Regular cardiac myocyte (primary cell): Measurements from ENCODE around the gene KRTAP20-1. TPM values are rescaled to one million over a fixed set of nuclear protein-coding genes. Genes with fewer than 3 reads are reported as not detected.

Source experiments
- total RNA-seq: library from RNA; depleted of rRNA; stranded (reverse); fragments of >200 nt; gene quantifications from 2 replicates; pipeline ENCODE4 v1.2.3, GENCODE V29; 2014

Gene KRTAP20-1
- not detected in 2 replicates for total RNA-seq

GRCh38 chr21:30616125-30616524, at the start of gene KRTAP20-1:
KRTAP20-1 (plus strand) TSS chr21:30616425; CDS start chr21:30616455, 30 bp downstream.

GRCh38 chr21:30590297-30590696, 25.9 kb upstream of the KRTAP20-1 start, which contains the start of gene KRTAP22-2:
KRTAP22-2 (minus strand) TSS chr21:30590397.

GRCh38 chr21:30592140-30592539, 24.1 kb upstream of the KRTAP20-1 start, which contains the start of gene KRTAP6-3:
KRTAP6-3 (plus strand) TSS chr21:30592440; CDS start chr21:30592446, 6 bp downstream.

GRCh38 chr21:30598802-30599201, 17.4 kb upstream of the KRTAP20-1 start, which contains the start of gene KRTAP6-2:
KRTAP6-2 (minus strand) TSS chr21:30598902; CDS start chr21:30598874, 28 bp downstream.

GRCh38 chr21:30600787-30601186, 15.4 kb upstream of the KRTAP20-1 start, which contains the start of gene KRTAP22-1:
KRTAP22-1 (plus strand) TSS chr21:30601087.

GRCh38 chr21:30613836-30614235, 2.4 kb upstream of the KRTAP20-1 start, which contains the start of gene KRTAP6-1:
KRTAP6-1 (minus strand) TSS chr21:30613930; CDS start chr21:30613904, 26 bp downstream.

GRCh38 chr21:30620522-30620921, 4.3 kb downstream of the KRTAP20-1 start, which contains the start of gene KRTAP20-4:
KRTAP20-4 (plus strand) TSS chr21:30620627.

GRCh38 chr21:30634906-30635305, 18.7 kb downstream of the KRTAP20-1 start, which contains the start of gene KRTAP20-2:
KRTAP20-2 (plus strand) TSS chr21:30635206; CDS start chr21:30635264, 58 bp downstream.

GRCh38 chr21:30642564-30642963, 26.3 kb downstream of the KRTAP20-1 start, which contains the start of gene KRTAP20-3:
KRTAP20-3 (plus strand) TSS chr21:30642864.

Other genes with a start within 250 kb of the KRTAP20-1 start
- gene KRTAP13-2, start 244.2 kb upstream of the KRTAP20-1 start, total RNA-seq, result not detected in 2 replicates
- gene KRTAP13-1, start 220.4 kb upstream of the KRTAP20-1 start, total RNA-seq, result not detected in 2 replicates
- not detected in 2 replicates for gene KRTAP13-3, start 190.5 kb upstream of the KRTAP20-1 start, total RNA-seq
- not detected in 2 replicates for gene KRTAP13-4, start 186.2 kb upstream of the KRTAP20-1 start, total RNA-seq
- gene KRTAP15-1, start 176.2 kb upstream of the KRTAP20-1 start, total RNA-seq, result not detected in 2 replicates
- not detected in 2 replicates for gene KRTAP19-1, start 136.1 kb upstream of the KRTAP20-1 start, total RNA-seq
- not detected in 2 replicates for gene KRTAP19-2, start 129.0 kb upstream of the KRTAP20-1 start, total RNA-seq
- not detected in 2 replicates for gene KRTAP19-3, start 124.4 kb upstream of the KRTAP20-1 start, total RNA-seq
- gene KRTAP19-4, start 119.3 kb upstream of the KRTAP20-1 start, total RNA-seq, result not detected in 2 replicates
- not detected in 2 replicates for gene KRTAP19-5, start 114.3 kb upstream of the KRTAP20-1 start, total RNA-seq
- gene KRTAP19-6, start 74.6 kb upstream of the KRTAP20-1 start, total RNA-seq, result not detected in 2 replicates
- gene KRTAP19-7, start 55.1 kb upstream of the KRTAP20-1 start, total RNA-seq, result not detected in 2 replicates
- not detected in 2 replicates for gene KRTAP22-2, start 26.0 kb upstream of the KRTAP20-1 start, total RNA-seq
- gene KRTAP6-3, start 24.0 kb upstream of the KRTAP20-1 start, total RNA-seq, result not detected in 2 replicates
- not detected in 2 replicates for gene KRTAP6-2, start 17.5 kb upstream of the KRTAP20-1 start, total RNA-seq
- gene KRTAP22-1, start 15.3 kb upstream of the KRTAP20-1 start, total RNA-seq, result not detected in 2 replicates
- gene KRTAP6-1, start 2.5 kb upstream of the KRTAP20-1 start, total RNA-seq, result not detected in 2 replicates
- not detected in 2 replicates for gene KRTAP20-4, start 4.2 kb downstream of the KRTAP20-1 start, total RNA-seq
- not detected in 2 replicates for gene KRTAP20-2, start 18.8 kb downstream of the KRTAP20-1 start, total RNA-seq
- not detected in 2 replicates for gene KRTAP20-3, start 26.4 kb downstream of the KRTAP20-1 start, total RNA-seq
- gene KRTAP21-3, start 102.4 kb downstream of the KRTAP20-1 start, total RNA-seq, result not detected in 2 replicates
- gene KRTAP21-2, start 130.8 kb downstream of the KRTAP20-1 start, total RNA-seq, result not detected in 2 replicates
- gene KRTAP21-1, start 139.0 kb downstream of the KRTAP20-1 start, total RNA-seq, result not detected in 2 replicates
- not detected in 2 replicates for gene KRTAP8-1, start 196.8 kb downstream of the KRTAP20-1 start, total RNA-seq
- gene KRTAP7-1, start 213.3 kb downstream of the KRTAP20-1 start, total RNA-seq, result not detected in 2 replicates